GM18498 (cell line): ENCODE measurements around the gene MTHFR.
A peak's percentile ranks its signal among the peaks of the same experiment; 100 is the strongest.
"Not testable (repeated sequence)": the region's sequence is repeated elsewhere in the genome, so short reads cannot be mapped to it uniquely, and the experiment has no call there.

Source experiments
- ATAC-seq: cut with Tn5 transposase; IDR thresholded peaks from one replicate; pipeline ENCODE4 v1.9.1; 2021; ENCODE audit warnings: mild to moderate bottlenecking, moderate library complexity; ENCODE audit not compliant: unreplicated experiment

Gene MTHFR

DNA sequence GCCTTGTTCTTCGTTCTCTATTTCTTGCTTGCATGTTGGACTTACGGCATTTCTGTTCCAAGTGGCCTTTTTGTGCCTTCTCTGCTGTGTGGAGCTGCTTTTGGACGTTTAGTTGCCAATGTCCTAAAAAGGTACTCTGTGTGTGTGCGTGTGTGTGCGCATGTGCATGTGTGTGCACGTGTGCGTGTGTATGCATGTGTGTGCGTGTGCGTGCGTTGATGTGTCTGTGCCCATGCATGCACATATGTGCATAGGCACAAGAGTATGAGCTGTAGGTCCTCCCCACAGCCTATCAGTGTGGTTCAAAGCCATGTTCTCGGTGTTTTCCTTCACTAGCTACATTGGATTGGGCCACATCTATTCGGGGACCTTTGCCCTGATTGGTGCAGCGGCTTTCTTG is 28.1 kb upstream of the MTHFR start:
- no peak for ATAC-seq

DNA sequence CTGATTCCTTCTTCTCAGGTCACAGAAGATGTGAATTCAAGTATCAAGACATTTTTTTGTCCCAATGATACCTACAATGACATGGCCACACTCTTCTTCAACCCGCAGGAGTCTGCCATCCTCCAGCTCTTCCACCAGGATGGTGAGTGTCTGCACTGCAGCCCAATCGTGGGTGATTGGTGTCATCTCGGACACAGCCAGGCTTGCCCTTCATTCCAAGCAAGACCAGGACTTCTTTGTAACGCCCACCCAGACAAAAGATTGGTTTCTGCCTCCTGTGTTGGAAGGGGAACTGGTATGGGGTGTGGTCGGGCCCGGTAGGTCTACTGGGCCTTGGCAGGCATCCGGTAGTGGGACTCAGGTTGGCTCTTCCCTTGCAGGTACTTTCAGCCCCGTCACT is 27.7 kb upstream of the MTHFR start:
- no peak for ATAC-seq

GRCh38 chr1:11831945-11832725 is 26.4 kb upstream of the MTHFR start:
- no peak for ATAC-seq

GRCh38 chr1:11828511-11828910 is 22.7 kb upstream of the MTHFR start:
- no peak for ATAC-seq

GRCh38 chr1:11826946-11827345 is 21.2 kb upstream of the MTHFR start:
- no peak for ATAC-seq

DNA sequence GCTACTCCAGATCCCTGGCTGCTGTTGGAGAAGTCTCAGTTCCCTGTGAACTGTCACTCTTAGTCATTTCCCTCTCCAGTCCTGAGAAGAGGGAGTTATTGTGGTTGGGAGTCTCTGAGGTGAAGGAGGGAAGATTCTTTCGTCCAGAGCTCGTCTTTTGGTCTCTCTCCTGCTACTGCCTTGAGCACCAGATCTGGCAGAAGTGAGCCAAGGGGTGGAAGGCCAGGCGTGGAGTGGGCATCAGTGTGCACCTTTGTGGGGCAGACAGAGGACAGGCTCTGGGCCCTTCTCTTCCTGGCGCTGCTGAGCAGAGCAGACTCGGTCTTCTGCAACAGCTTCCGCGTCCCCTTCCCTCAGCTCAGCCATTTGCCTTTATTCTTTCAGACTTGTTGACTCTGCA is 19.4 kb upstream of the MTHFR start:
- ATAC-seq: no peak

- no peak for ATAC-seq
Observed at GRCh38 chr1:11823366-11824137, 17.8 kb upstream of the MTHFR start.

- ATAC-seq: no peak
Observed at GRCh38 chr1:11822091-11822490, 16.3 kb upstream of the MTHFR start.

GRCh38 chr1:11817192-11817591 is 11.4 kb upstream of the MTHFR start:
- no peak for ATAC-seq

- no peak for ATAC-seq
Observed at GRCh38 chr1:11813021-11813420, 7.3 kb upstream of the MTHFR start.

DNA sequence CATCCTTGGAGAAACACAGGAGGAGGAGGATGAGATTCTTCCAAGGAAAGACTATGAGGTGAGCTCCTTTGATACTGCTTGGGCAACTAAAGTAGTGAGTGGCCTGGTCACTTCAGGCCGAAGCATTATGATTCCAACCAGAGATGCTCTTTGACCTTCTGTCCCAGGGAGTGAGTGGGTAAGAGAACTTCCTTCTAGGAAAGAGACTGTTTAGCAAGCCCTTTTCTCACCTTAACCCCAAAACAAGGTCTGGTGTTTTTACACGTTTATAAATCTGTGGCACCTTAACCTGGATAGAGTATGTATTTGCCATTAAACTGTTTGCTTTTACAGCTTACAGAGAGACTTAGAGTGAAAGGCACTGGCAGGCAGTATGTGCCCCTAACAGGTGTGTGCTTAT is 1.4 kb upstream of the MTHFR start:
- no peak for ATAC-seq

GRCh38 chr1:11806307-11806936 is 658 bp upstream of the MTHFR start:
- peak; percentile 46 for ATAC-seq

- ATAC-seq: no peak
Observed at GRCh38 chr1:11804666-11805421, 920 bp downstream of the MTHFR start.

DNA sequence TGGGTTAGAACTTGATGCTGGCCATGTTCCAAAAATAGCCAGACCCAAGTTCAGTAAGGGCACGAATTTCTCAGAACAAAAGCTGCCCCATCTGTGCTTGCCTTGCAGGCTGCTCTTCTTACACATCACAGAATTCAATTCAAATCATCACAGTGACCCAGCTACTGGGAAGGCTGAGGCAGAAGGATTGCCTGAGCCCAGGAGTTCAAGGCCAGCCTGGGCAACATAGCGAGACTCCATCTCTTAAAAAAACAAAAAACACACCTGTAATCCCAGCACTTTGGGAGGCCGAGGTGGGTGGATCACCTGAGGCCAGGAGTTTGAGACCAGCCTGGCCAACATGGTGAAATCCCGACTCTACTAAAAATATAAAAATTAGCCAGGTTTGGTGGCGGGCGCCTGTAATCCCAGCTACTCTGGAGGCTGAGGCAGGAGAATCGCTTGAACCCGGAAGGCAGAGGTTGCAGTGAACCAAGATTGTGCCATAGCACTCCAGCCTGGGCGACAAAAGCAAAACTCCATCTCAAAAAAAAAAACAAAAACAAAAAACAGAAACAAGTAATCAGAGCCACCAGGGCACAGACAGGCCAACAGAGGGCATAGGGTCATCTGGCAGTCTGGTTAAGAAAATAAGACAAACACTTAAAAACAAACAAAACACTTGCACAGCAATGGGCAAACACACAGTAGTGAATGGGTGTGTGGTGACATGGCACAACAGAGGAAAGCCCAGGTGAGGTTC is 1.7 kb downstream of the MTHFR start:
- ATAC-seq: not testable (repeated sequence)

- no peak for ATAC-seq
Observed at GRCh38 chr1:11802973-11803885, 2.5 kb downstream of the MTHFR start.

DNA sequence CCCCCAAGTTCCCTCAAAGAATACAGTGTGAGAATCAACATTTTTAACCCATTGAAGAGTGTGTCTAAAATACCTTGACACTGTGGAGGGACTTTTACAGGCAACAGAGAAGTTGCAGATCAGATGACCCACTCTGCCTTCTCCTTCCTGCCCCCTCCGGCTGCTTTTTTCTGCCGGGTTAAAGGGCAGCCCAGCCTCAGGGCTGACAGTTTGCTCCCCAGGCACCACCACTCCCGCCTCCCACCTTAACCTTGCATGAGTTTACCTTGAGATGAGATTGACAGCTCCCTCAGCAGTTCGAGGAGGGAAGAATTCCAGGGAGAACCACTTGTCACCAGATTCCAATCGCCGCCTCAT is 3.2 kb downstream of the MTHFR start:
- ATAC-seq: no peak

DNA sequence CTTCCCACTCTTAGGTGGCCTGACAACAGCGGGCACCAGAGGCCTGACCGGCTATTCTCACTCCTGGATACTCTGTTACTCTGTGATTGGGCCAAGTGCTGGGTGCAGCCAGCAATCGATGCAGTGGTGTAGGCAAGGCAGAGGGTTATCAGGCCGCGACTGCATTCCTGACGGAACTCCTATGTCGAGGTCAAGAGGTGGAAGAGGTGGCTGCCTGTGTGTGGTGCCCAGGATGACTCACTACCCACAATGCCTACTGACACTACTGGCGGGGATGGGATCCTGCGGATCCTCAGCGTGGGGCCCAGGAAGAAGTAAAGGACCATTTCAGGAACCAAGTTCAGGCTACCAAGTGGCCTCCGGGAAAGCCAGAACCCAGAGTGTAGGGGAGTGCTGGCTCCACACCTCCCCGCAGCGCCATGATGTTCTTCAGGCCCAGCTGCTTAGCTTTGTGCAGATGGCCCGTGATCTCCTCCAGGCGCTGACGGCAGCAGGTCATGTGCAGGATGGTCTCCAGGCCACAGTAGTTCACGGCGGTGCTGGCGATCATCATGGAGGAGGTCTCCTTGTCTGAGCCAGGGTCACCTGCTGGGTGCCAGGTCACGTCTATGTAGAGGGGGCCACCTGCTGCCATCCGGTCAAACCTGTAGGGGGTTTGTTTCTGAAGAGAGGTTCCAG is 4.9 kb downstream of the MTHFR start:
- ATAC-seq: no peak

DNA sequence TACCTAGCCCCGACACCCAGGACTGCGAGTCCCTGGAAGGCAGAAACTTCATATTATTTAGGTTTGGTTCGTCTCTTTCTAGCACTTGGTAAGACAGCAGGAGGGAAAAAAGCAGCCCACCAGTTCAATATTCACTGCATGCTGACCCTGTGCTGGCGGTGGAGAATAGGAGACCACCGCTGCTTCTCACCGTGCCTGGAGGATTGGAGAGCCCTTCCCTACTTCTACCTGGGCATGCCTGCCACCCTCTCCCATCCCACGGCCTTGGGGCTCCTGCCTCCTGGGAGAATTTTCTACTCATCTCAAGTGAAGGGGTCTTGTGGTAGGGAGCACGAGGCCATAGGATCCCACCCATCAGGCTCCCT is 5.4 kb downstream of the MTHFR start:
- no peak for ATAC-seq

- ATAC-seq: no peak
Observed at GRCh38 chr1:11799896-11800295, 5.9 kb downstream of the MTHFR start.
